Mucosa of descending colon (tissue), 3 donors: ENCODE measurements around the gene POU5F1. TPM values are rescaled to one million over a fixed set of nuclear protein-coding genes. Genes with fewer than 3 reads are reported as not detected.

Experiments
- ATAC-seq: fragments of 200-7000 bp; cut with Tn5 transposase; one replicate; pipeline ENCODE4 v1.9.1; 2020; ENCODE audit warnings: mild to moderate bottlenecking, moderate library complexity
- DNase-seq, 3 donors: peaks; one replicate each; pipeline ENCODE4 v3.0.0-alpha.2; 2020
- H3K36me3 ChIP-seq: fragments of 200-600 bp; one replicate; pipeline ENCODE4 v1.8.0; 2021; ENCODE audit warnings: low read depth, mild to moderate bottlenecking
- H3K4me1 ChIP-seq: fragments of 200-600 bp; one replicate; pipeline ENCODE4 v1.8.0; 2021; ENCODE audit warnings: low read depth, mild to moderate bottlenecking
- H3K4me3 ChIP-seq: fragments of 200-600 bp; one replicate; pipeline ENCODE4 v1.8.0; 2021; ENCODE audit warnings: mild to moderate bottlenecking
- H3K9me3 ChIP-seq: fragments of 200-600 bp; one replicate; pipeline ENCODE4 v1.8.0; 2021; ENCODE audit warnings: mild to moderate bottlenecking
- intact Hi-C, 2 donors: fragments of 100-400 bp; cut with DNase I in 1 of 2; cut with micrococcal nuclease in 1 of 2; formaldehyde crosslinking; loops; one replicate each; pipeline versions ENCODE4 v1.11.0 to v1.11.1; 2022; cut with DNase I, micrococcal nuclease
- total RNA-seq, 3 donors: library from RNA; stranded (reverse); fragmentation: NEBNext Ultra II Directional in 2 of 3; extraction: Animal tissue kit (Norgen Biotek cat#: 25700) in 2 of 3; gene quantifications; one replicate each; pipeline versions ENCODE4 v1.2.1 to v1.2.4, GENCODE V29; 2021 to 2023
- TF ChIP-seq, protein P1 (sequence below): fragments of 200-600 bp; IDR thresholded peaks from one replicate; pipeline ENCODE4 v1.8.0; 2022; ENCODE audit warnings: antibody characterized with exemption, mild to moderate bottlenecking
- donor health status: DM: no; HTN: no; CAD: no; lungs with moderate emphysema.
- donor health status: DM: no; HTN: no; CAD: no.
- donor health status: DM: no; HTN: yes; CAD: no.

POU5F1 gene
- total RNA-seq, 3 donors from 2014 or later = 2.1 to 5.8 (median 3.4) TPM

DNA sequence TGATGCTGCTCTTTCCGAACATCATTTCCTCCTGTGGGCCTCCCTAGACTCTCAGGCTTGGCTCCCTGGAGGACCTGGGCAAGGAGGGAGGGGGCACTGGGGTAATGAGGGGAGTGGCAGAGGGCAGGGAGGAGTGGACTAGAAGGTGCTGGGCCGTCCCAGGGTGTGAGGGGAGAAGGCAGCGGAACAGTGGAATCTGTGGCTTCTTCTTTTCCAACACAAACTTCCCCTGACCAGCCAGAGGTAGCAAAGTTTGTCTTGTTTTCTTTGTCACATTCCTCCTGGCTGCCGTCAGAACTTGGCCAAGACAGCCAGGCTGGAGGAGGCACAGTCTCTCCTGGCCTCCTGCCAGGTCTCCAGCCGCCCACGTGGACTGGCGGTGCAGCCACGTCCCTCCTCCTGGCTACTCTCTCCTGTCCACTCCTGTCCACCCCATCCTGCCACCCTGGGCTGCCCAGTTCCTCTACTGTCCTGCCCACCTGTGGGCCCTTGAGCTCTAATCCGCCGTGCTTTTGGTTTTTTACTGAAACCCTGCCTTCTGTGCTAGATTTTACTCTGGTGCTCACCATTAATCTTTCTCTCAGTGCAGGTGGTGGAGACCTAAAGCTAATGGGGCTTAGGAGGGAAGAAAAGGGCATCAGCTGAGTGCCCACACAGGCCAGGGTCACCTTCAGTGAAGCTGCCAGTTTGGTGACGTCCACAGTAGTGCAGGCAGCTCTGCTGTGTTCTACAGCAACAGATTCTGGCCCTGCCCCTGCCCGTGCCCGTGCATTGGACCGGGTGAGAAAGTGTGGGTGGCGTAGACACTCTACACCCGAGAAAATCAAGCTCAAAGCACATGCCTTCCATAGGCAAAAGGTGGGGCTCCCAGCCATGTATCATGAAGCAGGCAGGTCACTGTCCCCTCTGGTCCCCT lies 47.4 kb downstream of the POU5F1 start:
- ATAC-seq = peak; percentile 48
- H3K4me3 ChIP-seq = no peak overlapping the region
- DNase-seq = peak; percentile 50 to 76 (median 74)
- H3K4me1 ChIP-seq = peaks cover 15% of the 10 kb centered on the region
- H3K9me3 ChIP-seq = no peaks in the 10 kb centered on the region
- intact Hi-C loops = no loop called here
- TF ChIP-seq, protein P1, sequence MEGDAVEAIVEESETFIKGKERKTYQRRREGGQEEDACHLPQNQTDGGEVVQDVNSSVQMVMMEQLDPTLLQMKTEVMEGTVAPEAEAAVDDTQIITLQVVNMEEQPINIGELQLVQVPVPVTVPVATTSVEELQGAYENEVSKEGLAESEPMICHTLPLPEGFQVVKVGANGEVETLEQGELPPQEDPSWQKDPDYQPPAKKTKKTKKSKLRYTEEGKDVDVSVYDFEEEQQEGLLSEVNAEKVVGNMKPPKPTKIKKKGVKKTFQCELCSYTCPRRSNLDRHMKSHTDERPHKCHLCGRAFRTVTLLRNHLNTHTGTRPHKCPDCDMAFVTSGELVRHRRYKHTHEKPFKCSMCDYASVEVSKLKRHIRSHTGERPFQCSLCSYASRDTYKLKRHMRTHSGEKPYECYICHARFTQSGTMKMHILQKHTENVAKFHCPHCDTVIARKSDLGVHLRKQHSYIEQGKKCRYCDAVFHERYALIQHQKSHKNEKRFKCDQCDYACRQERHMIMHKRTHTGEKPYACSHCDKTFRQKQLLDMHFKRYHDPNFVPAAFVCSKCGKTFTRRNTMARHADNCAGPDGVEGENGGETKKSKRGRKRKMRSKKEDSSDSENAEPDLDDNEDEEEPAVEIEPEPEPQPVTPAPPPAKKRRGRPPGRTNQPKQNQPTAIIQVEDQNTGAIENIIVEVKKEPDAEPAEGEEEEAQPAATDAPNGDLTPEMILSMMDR = no peak
- H3K36me3 ChIP-seq = no peaks in the 10 kb centered on the region

- intact Hi-C loops = no loop called here
- no peak for ATAC-seq
Observed at GRCh38 chr6:31121131-31121790, 49.2 kb downstream of the POU5F1 start.

GRCh38 chr6:31120151-31120915 lies 50.1 kb downstream of the POU5F1 start, which contains the start of gene CDSN:
TSS of gene CDSN (minus strand) at chr6:31120446. CDS start at chr6:31120419, 27 bp downstream.
- TF ChIP-seq, protein P1 = no peak
- H3K36me3 ChIP-seq = no peaks in the 10 kb centered on the region
- DNase-seq = no peak
- no peak within 1 kb of the TSS for H3K4me3 ChIP-seq
- ATAC-seq = no peak
- no peaks in the 10 kb centered on the region for H3K9me3 ChIP-seq
- peaks cover 10% of the 10 kb centered on the region for H3K4me1 ChIP-seq
- intact Hi-C loops = no loop called here

More at GRCh38 chr6:31121131-31121790, 49.2 kb downstream of the POU5F1 start:
- no peaks in the 10 kb centered on the region for H3K9me3 ChIP-seq
- no peaks in the 10 kb centered on the region for H3K36me3 ChIP-seq
- H3K4me3 ChIP-seq = no peak overlapping the region
- TF ChIP-seq, protein P1 = no peak
- DNase-seq = no peak
- H3K4me1 ChIP-seq = peaks cover 9% of the 10 kb centered on the region

GRCh38 chr6:31118178-31118577 lies 52.3 kb downstream of the POU5F1 start:
- TF ChIP-seq, protein P1 = no peak
- no peak overlapping the region for H3K4me3 ChIP-seq
- peaks cover 22% of the 10 kb centered on the region for H3K4me1 ChIP-seq
- DNase-seq (no peak), ATAC-seq (no peak)
- intact Hi-C loops = no loop called here
- H3K9me3 ChIP-seq = no peaks in the 10 kb centered on the region
- no peaks in the 10 kb centered on the region for H3K36me3 ChIP-seq

DNA sequence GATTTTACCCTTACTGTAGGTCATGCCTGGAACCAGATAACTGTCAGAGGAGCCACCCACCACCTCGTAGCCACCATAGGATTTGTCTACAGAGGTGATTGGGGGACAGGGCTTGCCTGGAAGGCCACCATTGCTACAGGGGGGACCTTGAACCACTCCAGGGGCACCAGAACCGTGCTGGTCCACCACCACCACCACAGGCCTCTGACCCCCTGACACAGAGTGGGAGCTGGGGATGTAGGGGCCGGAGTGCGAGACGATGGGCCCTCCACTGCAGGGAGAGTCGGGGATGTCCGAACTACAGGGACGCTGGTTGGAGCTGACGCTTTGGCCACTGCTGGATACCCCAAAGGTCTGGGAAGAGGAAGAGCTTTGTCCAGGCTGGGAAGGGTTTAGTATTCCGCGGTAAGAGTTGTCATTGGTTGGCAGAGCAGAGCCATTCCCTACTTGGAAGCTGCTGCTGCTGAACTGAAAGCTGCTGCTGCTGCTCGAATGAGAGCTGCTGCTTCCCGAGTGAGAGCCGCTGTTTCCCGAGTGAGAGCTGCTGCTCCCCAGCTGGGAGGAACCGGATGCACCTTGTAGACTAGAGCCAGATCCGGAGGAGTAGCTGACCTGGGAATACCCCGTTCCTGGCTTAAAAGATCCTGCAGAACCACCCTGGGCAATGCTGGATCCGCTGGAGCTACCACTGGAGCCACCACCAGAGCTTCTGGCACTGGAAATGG lies 53.7 kb downstream of the POU5F1 start:
- DNase-seq = no peak
- no peak overlapping the region for H3K4me3 ChIP-seq
- H3K4me1 ChIP-seq = peaks cover 13% of the 10 kb centered on the region
- H3K36me3 ChIP-seq = no peaks in the 10 kb centered on the region
- ATAC-seq = no peak
- TF ChIP-seq, protein P1 = no peak
- no peaks in the 10 kb centered on the region for H3K9me3 ChIP-seq
- intact Hi-C loops = no loop called here
